Bronchial epithelial cell (primary cell): ENCODE measurements around the gene SELENOV. TPM values are rescaled to one million over a fixed set of nuclear protein-coding genes. Genes with fewer than 3 reads are reported as not detected.
A peak's percentile ranks its signal among the peaks of the same experiment; 100 is the strongest.

Source experiments
- DNase-seq: peaks from one replicate; pipeline ENCODE4 v3.0.0-alpha.2; 2010; ENCODE audit warnings: low read depth
- FAIRE-seq: peaks from 2 replicates; lab custom pipeline; 2011; peaks lifted over from hg19 to GRCh38; lab: Jason Lieb, UNC
- H3K27me3 ChIP-seq: 2 replicates; pipeline ENCODE4 v1.5.1; 2011; ENCODE audit warnings: low read length; ENCODE audit not compliant: control insufficient read depth, insufficient read depth
- H3K36me3 ChIP-seq: 2 replicates; pipeline ENCODE4 v1.5.1; 2011; ENCODE audit warnings: low read length; ENCODE audit not compliant: control insufficient read depth, insufficient read depth
- H3K4me3 ChIP-seq: 2 replicates; pipeline ENCODE4 v1.5.1; 2011; ENCODE audit warnings: mild to moderate bottlenecking, low read depth, low read length, control low read depth
- CTCF ChIP-seq: IDR thresholded peaks from 2 replicates; pipeline ENCODE4 v1.5.1; 2011; ENCODE audit warnings: mild to moderate bottlenecking, moderate library complexity, low read length, control low read depth, inconsistent platforms; ENCODE audit not compliant: insufficient read depth, severe bottlenecking
- total RNA-seq: library from RNA; depleted of rRNA; stranded (reverse); fragments of >200 nt; gene quantifications from 2 replicates; pipeline ENCODE4 v1.2.1, GENCODE V29; 2014

Gene SELENOV
- total RNA-seq, 1 donor from 2014 or later, result not detected

DNA sequence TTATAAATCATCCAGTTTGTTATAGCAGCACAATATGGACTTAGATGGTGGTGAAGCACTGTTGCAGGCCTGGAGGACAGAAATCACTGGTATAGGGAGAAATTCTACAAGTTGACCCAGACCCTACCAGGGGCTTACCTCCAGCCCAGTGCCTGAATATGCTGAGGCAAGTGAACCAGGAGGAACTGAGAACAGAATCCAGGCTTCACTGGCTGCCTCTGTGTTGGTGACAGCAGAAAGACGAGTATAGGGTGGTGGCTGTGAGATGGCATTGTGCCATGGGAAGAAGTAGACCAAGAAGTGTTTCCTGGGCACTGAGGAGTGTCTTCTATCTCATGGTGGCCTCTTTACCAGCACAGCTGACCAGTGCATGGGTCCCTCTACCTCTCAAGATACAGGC, 40.9 kb downstream of the SELENOV start:
- TF ChIP-seq CTCF, result no peak
- Histone ChIP-seq H3K27me3 (no peaks in the 10 kb centered on the region), H3K36me3 (no peaks in the 10 kb centered on the region), H3K4me3 (no peak overlapping the region)
- FAIRE-seq (no peak), DNase-seq (no peak)

GRCh38 chr19:39557811-39558623, 43.1 kb downstream of the SELENOV start:
- TF ChIP-seq CTCF, result no peak
- H3K36me3 ChIP-seq, result no peaks in the 10 kb centered on the region
- DNase-seq (peak; percentile 18), FAIRE-seq (no peak)
- no peak overlapping the region for H3K4me3 ChIP-seq
- no peaks in the 10 kb centered on the region for H3K27me3 ChIP-seq

GRCh38 chr19:39558624-39559117, 43.7 kb downstream of the SELENOV start:
- FAIRE-seq (no peak), DNase-seq (no peak)
- H3K27me3 ChIP-seq, result no peaks in the 10 kb centered on the region
- no peak overlapping the region for H3K4me3 ChIP-seq
- TF ChIP-seq CTCF, result no peak
- no peaks in the 10 kb centered on the region for H3K36me3 ChIP-seq

GRCh38 chr19:39563408-39563807, 48.5 kb downstream of the SELENOV start:
- Histone ChIP-seq H3K36me3 (no peaks in the 10 kb centered on the region), H3K4me3 (no peak overlapping the region), H3K27me3 (no peaks in the 10 kb centered on the region)
- FAIRE-seq (peak; percentile 79), DNase-seq (peak; percentile 74)
- no peak for TF ChIP-seq CTCF

GRCh38 chr19:39566064-39566463, 51.1 kb downstream of the SELENOV start:
- Histone ChIP-seq H3K4me3 (no peak overlapping the region), H3K36me3 (no peaks in the 10 kb centered on the region), H3K27me3 (no peaks in the 10 kb centered on the region)
- FAIRE-seq, result no peak
- no peak for TF ChIP-seq CTCF
- no peak for DNase-seq
